LNCaP clone FGC (cell line): ENCODE measurements around the gene LARGE1.

Source experiments
- DNase-seq: peaks from one replicate; pipeline ENCODE4 v3.0.0-alpha.2; 2011; ENCODE audit warnings: low read depth
- H3K4me3 ChIP-seq: 2 replicates; pipeline ENCODE4 v1.5.1; 2011; ENCODE audit warnings: mild to moderate bottlenecking, low read depth, low read length, control low read depth
- TF ChIP-seq, protein P1 (sequence below): IDR thresholded peaks from 2 replicates; pipeline ENCODE4 v1.5.1; 2012; ENCODE audit warnings: mild to moderate bottlenecking; ENCODE audit not compliant: control insufficient read depth, insufficient read depth; ENCODE audit errors: extremely low read depth

Gene LARGE1

GRCh38 chr22:33440756-33441155 lies 479.5 kb downstream of the LARGE1 start:
- TF ChIP-seq, protein P1, sequence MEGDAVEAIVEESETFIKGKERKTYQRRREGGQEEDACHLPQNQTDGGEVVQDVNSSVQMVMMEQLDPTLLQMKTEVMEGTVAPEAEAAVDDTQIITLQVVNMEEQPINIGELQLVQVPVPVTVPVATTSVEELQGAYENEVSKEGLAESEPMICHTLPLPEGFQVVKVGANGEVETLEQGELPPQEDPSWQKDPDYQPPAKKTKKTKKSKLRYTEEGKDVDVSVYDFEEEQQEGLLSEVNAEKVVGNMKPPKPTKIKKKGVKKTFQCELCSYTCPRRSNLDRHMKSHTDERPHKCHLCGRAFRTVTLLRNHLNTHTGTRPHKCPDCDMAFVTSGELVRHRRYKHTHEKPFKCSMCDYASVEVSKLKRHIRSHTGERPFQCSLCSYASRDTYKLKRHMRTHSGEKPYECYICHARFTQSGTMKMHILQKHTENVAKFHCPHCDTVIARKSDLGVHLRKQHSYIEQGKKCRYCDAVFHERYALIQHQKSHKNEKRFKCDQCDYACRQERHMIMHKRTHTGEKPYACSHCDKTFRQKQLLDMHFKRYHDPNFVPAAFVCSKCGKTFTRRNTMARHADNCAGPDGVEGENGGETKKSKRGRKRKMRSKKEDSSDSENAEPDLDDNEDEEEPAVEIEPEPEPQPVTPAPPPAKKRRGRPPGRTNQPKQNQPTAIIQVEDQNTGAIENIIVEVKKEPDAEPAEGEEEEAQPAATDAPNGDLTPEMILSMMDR, result no peak
- DNase-seq, result no peak
- H3K4me3 ChIP-seq, result no peak overlapping the region

GRCh38 chr22:33438273-33438672 lies 482.0 kb downstream of the LARGE1 start:
- DNase-seq, result no peak
- H3K4me3 ChIP-seq, result no peak overlapping the region

GRCh38 chr22:33431300-33431699 lies 489.0 kb downstream of the LARGE1 start:
- no peak for DNase-seq
- no peak overlapping the region for H3K4me3 ChIP-seq
- TF ChIP-seq, protein P1, result no peak

More at GRCh38 chr22:33438273-33438672, 482.0 kb downstream of the LARGE1 start:
- TF ChIP-seq, protein P1, result no peak

DNA sequence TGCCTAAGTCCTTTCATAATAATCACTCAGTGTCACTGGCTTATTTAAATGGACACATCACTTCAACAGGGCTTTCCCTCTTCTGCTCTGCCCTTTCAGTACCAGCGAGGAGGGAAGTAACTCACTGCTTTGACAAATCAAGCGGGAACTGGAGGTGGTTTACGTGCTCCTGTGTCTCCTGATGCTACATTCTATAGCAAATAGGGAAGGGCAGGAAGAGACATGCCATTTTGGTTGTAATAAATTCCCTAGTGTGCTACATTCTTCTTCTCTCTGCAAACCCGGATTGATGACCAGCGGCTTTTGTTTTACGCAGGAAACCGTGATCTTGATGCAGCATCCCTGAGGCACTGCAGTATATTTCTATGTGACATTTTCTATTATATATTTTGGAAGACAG lies 491.0 kb downstream of the LARGE1 start:
- DNase-seq, result no peak
- no peak overlapping the region for H3K4me3 ChIP-seq
- TF ChIP-seq, protein P1, result no peak

DNA sequence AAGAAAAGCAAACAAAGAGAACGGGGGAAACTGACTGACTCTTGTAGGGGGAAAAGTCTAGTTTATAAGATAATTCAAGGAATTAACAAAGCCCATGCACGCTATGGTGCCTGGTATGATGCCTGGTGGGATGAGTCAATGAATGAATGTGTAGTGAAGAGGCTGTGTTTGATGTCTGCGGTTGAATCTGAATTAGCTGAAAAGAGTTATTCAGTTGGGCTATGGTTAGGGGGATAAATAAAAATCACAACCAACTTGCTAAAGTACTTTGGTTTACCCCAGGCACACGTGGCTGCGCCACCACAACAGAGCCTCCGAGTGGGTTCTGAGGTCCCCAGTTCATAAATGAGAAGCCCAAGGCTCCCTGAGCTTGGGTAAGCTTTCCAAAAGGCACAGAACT lies 492.8 kb downstream of the LARGE1 start:
- DNase-seq, result no peak

DNA sequence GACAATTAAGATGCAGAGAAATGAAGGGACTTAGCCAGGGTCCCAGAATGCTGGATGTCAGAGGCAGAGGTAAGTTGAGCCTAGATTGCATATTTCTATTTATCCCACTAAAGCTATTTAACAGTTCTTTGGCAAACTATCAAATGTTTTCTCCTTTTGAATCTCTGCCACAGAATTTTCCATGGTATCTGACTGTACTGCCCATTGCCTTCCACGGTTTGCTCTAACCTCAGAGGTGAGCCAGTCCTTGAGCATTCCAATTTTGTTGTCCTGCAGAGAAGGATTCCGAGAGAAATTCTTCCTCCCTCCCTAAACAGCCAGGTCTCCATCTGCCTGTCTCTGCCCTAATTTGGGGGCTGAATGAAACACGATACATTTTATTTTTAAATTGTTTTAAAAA lies 493.8 kb downstream of the LARGE1 start:
- TF ChIP-seq, protein P1, result no peak
- no peak for DNase-seq
- H3K4me3 ChIP-seq, result no peak overlapping the region

More for the DNA sequence above, 492.8 kb downstream of the LARGE1 start:
- no peak overlapping the region for H3K4me3 ChIP-seq
- TF ChIP-seq, protein P1, result no peak

DNA sequence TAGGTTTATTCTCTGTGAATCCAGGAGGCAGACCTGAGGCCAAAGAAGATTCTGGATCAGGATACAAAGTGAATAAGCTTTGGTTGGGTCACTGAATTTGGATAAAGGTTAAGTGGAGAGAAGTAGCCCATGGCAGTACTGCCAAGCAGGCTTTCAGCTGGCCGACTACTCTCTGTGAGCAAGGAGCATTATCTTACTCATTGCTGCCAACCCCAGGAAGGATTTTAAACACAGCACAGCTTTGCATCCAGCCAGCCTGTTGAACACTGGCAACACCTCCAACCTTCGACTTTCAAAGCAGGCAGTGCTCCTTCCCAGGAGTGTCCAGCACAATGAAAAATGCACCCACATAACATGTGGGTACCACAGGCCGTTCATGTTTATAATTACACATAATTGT lies 498.4 kb downstream of the LARGE1 start:
- TF ChIP-seq, protein P1, result no peak
- H3K4me3 ChIP-seq, result no peak overlapping the region
- no peak for DNase-seq
